Thyroid gland (tissue), 4 donors: Measurements from ENCODE around the gene PRRG2. TPM values are rescaled to one million over a fixed set of nuclear protein-coding genes. Genes with fewer than 3 reads are reported as not detected.

Experiments
- DNase-seq, 2 donors: peaks; one replicate each; pipeline ENCODE4 v3.0.0-alpha.2; 2019
- H3K27ac ChIP-seq, 3 donors: fragments of 200-600 bp; sonication (generic); 1 replicate in 2 of 3; 2 replicates in 1 of 3; pipeline ENCODE4 v1.5.1; 2016 to 2019; ENCODE audit warnings: mild to moderate bottlenecking in 1 of 3, moderate library complexity in 1 of 3
- H3K27me3 ChIP-seq: fragments of 200-600 bp; sonication (generic); one replicate; pipeline ENCODE4 v1.5.1; 2019
- H3K36me3 ChIP-seq, 2 donors: fragments of 200-600 bp; sonication (generic); one replicate each; pipeline ENCODE4 v1.5.1; 2016 to 2019
- H3K4me1 ChIP-seq, 2 donors: fragments of 200-600 bp; sonication (generic); one replicate each; pipeline ENCODE4 v1.5.1; 2017 to 2019
- H3K4me3 ChIP-seq, 3 donors: fragments of 200-600 bp; sonication (generic); replicated peaks in 1 of 3; 1 replicate in 2 of 3; 2 replicates in 1 of 3; pipeline ENCODE4 v1.5.1; 2016; ENCODE audit warnings: mild to moderate bottlenecking in 1 of 3
- H3K9me3 ChIP-seq: fragments of 200-600 bp; sonication (generic); one replicate; pipeline ENCODE4 v1.5.1; 2017
- CTCF ChIP-seq, 6 experiments: fragments of 200-600 bp in 3 of 6; fragments of 450-650 bp in 3 of 6; sonication (generic) in 3 of 6; IDR thresholded peaks; one replicate each; pipeline ENCODE4 v1.5.1; 2016 to 2019; ENCODE audit warnings: antibody characterized with exemption in 6 of 6, mild to moderate bottlenecking in 2 of 6, inconsistent platforms in 1 of 6, moderate library complexity in 1 of 6
- POLR2A ChIP-seq, 2 donors: fragments of 450-650 bp; IDR thresholded peaks; one replicate each; pipeline ENCODE4 v1.6.1; 2017; ENCODE audit warnings: antibody characterized with exemption in 2 of 2, mild to moderate bottlenecking in 2 of 2, moderate library complexity in 1 of 2
- WGBS, 2 donors: methylation state at CpG; one replicate each; pipeline ENCODE4 v1.1.5; 2017; 5-methylcytosine and 5-hydroxymethylcytosine counted together
- intact Hi-C: fragments of 100-400 bp; cut with DNase I; formaldehyde crosslinking; loops from one replicate; pipeline ENCODE4 v1.15.1; 2023
- total RNA-seq, 4 donors: library from RNA; depleted of rRNA; stranded (reverse); fragments of >200 nt; gene quantifications; one replicate each; pipeline ENCODE4 v1.2.3, GENCODE V29; 2016

The PRRG2 gene
- total RNA-seq, 4 donors from 2014 or later: 8.9 to 29.6 (median 25.0) TPM

- Histone ChIP-seq H3K27me3 (no peaks in the 10 kb centered on the region), H3K9me3 (no peaks in the 10 kb centered on the region), H3K36me3 (peaks cover 11% of the 10 kb centered on the region in 2 donors), H3K27ac (peak overlapping the region; percentile 75 to 94 (median 75)), H3K4me1 (peaks cover 12 to 14% of the 10 kb centered on the region in 2 donors), H3K4me3 (peak overlapping the region; percentile 41 to 75 (median 75))
- intact Hi-C loops: no loop called here
- DNase-seq: peak; percentile 97 to 98
- 0% methylated on average over 28 to 39 of the region's 58 CpGs for WGBS, 2 donors
- TF ChIP-seq CTCF (IDR thresholded peaks at IDR 0.05) (peak in 1 of 6 experiments; percentile 4), POLR2A (IDR thresholded peaks at IDR 0.05) (peak in 1 of 2 donors; percentile 75)
Observed at GRCh38 chr19:49590071-49590970, 9.2 kb downstream of the PRRG2 start.

GRCh38 chr19:49590971-49591730, 10.0 kb downstream of the PRRG2 start, which contains the start of gene PRR12:
PRR12 (plus strand) TSS chr19:49591182; CDS start chr19:49591655, 473 bp downstream.
- H3K4me3 ChIP-seq: peak within 1 kb of the TSS; percentile 75 to 86 (median 75)
- 0 to 1% methylated on average over 25 to 48 of the region's 66 CpGs for WGBS, 2 donors
- DNase-seq: peak; percentile 57 to 63

GRCh38 chr19:49591731-49592485, 10.8 kb downstream of the PRRG2 start:
- Histone ChIP-seq H3K36me3 (peaks cover 13 to 27% of the 10 kb centered on the region in 2 donors), H3K9me3 (no peaks in the 10 kb centered on the region), H3K27ac (peak overlapping the region; percentile 81 to 94 (median 91)), H3K27me3 (no peaks in the 10 kb centered on the region), H3K4me1 (peaks cover 12 to 14% of the 10 kb centered on the region in 2 donors), H3K4me3 (peak overlapping the region; percentile 74 to 86 (median 75))
- intact Hi-C loops: no loop called here
- no peak for TF ChIP-seq CTCF (IDR thresholded peaks at IDR 0.05)
- no peak for TF ChIP-seq POLR2A (IDR thresholded peaks at IDR 0.05)
- DNase-seq: peak; percentile 49 to 54
- WGBS, 2 donors: 0 to 1% methylated on average over 23 to 39 of the region's 51 CpGs

More at GRCh38 chr19:49590971-49591730, 10.0 kb downstream of the PRRG2 start, which contains the start of gene PRR12:
- H3K9me3 ChIP-seq: no peaks in the 10 kb centered on the region
- H3K27ac ChIP-seq: peak within 1 kb of the TSS; percentile 81 to 94 (median 91)
- peaks cover 13 to 19% of the 10 kb centered on the region in 2 donors for H3K36me3 ChIP-seq
- intact Hi-C loops: no loop called here
- H3K4me1 ChIP-seq: peaks cover 12 to 14% of the 10 kb centered on the region in 2 donors
- no peaks in the 10 kb centered on the region for H3K27me3 ChIP-seq
- TF ChIP-seq POLR2A (IDR thresholded peaks at IDR 0.05) (peak in 1 of 2 donors; percentile 34), CTCF (IDR thresholded peaks at IDR 0.05) (no peak)

GRCh38 chr19:49592486-49593232, 11.5 kb downstream of the PRRG2 start:
- TF ChIP-seq CTCF (IDR thresholded peaks at IDR 0.05) (no peak), POLR2A (IDR thresholded peaks at IDR 0.05) (no peak)
- Histone ChIP-seq H3K27ac (peak overlapping the region in 2 of 3 donors; percentile 29 to 94), H3K9me3 (no peaks in the 10 kb centered on the region), H3K27me3 (no peaks in the 10 kb centered on the region), H3K4me1 (peaks cover 12 to 14% of the 10 kb centered on the region in 2 donors), H3K4me3 (peak overlapping the region; percentile 74 to 86 (median 75)), H3K36me3 (peaks cover 21 to 34% of the 10 kb centered on the region in 2 donors)
- intact Hi-C loops: no loop called here
- DNase-seq: no peak
- 7 to 11% methylated on average over 25 to 28 of the region's 28 CpGs for WGBS, 2 donors
